Measurements from ENCODE around the gene GNAI2. TPM values are rescaled to one million over a fixed set of nuclear protein-coding genes. Genes with fewer than 3 reads are reported as not detected.
"Not testable (repeated sequence)": the region's sequence is repeated elsewhere in the genome, so short reads cannot be mapped to it uniquely, and the experiment has no call there.

GNAI2 gene
- total and polyA plus RNA-seq, 4 donors, result 174 to 356 (median 259) TPM

DNA sequence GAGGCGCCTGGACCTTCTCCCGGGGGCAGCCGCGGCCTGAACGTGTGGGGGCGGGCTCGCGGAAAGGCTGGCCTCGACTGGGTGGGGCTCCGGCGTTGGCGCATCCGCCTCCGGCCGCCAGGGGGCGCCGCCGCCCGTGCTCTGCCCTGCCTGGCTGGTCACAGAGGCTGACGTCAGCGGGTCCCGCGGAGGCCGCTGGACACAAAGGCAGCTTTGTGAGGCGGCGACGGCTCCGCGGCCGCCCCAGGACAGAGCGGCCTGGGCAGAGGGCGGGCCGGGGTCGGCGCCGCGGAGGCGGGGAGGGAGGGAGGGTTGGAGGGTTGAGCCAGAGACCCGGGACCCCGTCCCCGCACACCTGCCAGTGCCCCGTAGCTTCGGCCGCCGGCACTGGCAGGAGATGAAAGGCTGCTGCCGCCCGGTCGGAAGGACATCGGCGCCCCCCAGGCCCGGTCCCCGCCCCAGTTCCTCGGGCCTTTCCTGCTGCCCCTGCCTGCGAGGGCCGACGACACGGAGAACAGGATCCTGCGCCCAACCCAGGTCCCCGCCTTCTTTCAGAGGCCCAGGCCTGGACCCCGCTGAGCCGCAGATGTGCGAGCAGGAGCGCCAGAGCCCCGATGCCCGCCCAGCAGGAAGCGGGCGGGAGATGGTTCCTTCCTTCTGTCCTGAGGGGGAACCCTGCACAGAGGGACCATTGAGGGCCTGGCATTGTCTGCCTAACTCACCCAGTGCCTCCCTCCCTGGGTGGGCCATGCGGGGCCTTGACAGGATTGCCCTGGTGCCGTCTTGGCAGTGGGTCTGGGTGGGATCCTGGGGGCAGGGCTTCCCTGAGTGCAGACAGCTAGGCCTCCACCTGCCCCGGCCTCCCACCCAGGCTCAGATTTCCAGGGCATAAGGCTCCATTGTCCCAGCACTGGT, 24.3 kb downstream of the GNAI2 start:
- 0 to 1% methylated on average over 51 to 70 of the region's 70 CpGs for WGBS, 2 donors
- Histone ChIP-seq H3K27ac (ENCODE audit: low read depth in 1 of 2, low read length in 2 of 2) (peak overlapping the region; percentile 91 to 93), H3K9me3 (ENCODE audit: control insufficient read depth, low read length) (no peaks in the 10 kb centered on the region), H3K4me3 (ENCODE audit: low read length in 2 of 2) (peak overlapping the region; percentile 22 to 57), H3K4me1 (ENCODE audit: control insufficient read depth in 1 of 2, insufficient read depth in 2 of 2, low read length in 2 of 2) (no peaks in the 10 kb centered on the region), H3K36me3 (ENCODE audit: control insufficient read depth in 1 of 2, insufficient read depth in 2 of 2, low read length in 1 of 2) (peaks cover 0 to 3% of the 10 kb centered on the region in 2 donors), H3K27me3 (ENCODE audit: control insufficient read depth in 1 of 2, insufficient read depth in 2 of 2, low read length in 1 of 2) (no peaks in the 10 kb centered on the region)
- ATAC-seq (ENCODE audit: low FRiP score), result peak; percentile 93
- peak; percentile 96 to 98 for DNase-seq
- intact Hi-C loops (cut with DNase I), result no loop called here

DNA sequence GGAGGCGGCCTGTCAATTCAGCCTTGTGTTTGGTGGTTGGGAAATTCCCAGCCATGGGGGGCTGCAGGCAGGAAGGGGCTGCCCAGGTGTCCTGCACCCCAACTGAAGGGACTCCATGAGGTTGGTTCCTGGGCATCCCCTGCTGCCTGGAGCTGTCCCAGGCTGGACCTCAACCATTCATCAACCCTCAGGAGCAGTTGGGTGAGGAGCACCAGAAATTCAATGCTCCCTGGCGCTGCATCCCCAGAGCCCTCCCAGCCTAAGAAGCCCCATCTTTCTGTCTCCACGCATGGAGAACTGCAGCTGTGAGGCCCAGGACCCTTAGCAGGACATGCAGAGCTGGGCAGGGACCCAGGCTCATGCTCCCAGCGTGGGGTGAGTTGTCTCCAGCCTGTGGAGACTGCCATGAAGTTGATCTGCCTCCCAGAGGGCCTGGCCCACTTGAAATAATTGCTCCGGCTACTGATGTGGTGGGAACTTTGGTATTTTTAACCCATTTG, 25.0 kb downstream of the GNAI2 start:
- no peak for ATAC-seq (ENCODE audit: low FRiP score)
- DNase-seq, result peak in 1 of 2 donors; percentile 52
- no peaks in the 10 kb centered on the region for H3K4me1 ChIP-seq (ENCODE audit: control insufficient read depth in 1 of 2, insufficient read depth in 2 of 2, low read length in 2 of 2)
- H3K9me3 ChIP-seq (ENCODE audit: control insufficient read depth, low read length), result no peaks in the 10 kb centered on the region
- no peak overlapping the region for H3K4me3 ChIP-seq (ENCODE audit: low read length in 2 of 2)
- 39 to 40% methylated on average over 5 of the region's 5 CpGs for WGBS, 2 donors
- H3K36me3 ChIP-seq (ENCODE audit: control insufficient read depth in 1 of 2, insufficient read depth in 2 of 2, low read length in 1 of 2), result peaks cover 0 to 3% of the 10 kb centered on the region in 2 donors
- no peaks in the 10 kb centered on the region for H3K27me3 ChIP-seq (ENCODE audit: control insufficient read depth in 1 of 2, insufficient read depth in 2 of 2, low read length in 1 of 2)
- peak overlapping the region; percentile 91 to 93 for H3K27ac ChIP-seq (ENCODE audit: low read depth in 1 of 2, low read length in 2 of 2)
- intact Hi-C loops (cut with DNase I), result no loop called here

DNA sequence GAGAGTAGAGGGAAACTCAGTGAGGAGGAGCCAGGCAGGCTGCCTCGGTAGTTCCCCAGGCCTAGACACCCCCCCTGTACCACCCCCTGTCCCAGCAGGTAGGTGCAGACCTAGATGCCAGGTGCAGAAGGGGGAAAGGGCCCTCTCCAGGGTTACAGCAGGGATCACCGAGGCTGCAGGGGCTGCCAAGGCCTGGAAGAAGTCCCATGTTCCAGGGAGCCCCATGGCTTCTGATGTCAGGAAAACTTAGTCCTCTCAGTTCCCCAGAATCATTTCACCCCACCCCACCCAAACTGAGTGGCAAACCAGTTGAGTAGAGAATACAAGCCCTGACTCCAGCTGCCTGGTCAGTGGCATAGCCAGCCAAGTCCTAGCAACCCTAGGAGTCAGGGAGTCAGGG, 25.5 kb downstream of the GNAI2 start:
- DNase-seq, result no peak

DNA sequence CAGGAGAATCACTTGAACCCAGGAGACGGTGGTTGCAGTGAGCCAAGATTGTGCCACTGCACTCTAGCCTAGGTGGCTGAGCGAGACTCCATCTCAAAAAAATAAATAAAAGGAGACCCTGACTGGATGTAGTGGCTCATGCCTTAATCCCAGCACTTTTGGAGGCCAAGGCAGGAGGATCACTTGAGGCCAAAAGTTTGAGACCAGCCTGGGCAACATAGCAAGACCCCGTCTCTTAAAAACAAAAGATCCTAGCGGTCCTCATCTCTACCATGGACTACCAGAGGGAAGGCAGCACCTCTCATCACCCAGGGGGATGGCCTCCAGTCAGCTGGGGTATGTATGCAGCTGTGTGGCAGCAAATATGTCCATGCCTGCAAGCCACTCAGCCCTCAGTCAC, 26.2 kb downstream of the GNAI2 start:
- H3K27me3 ChIP-seq (ENCODE audit: control insufficient read depth in 1 of 2, insufficient read depth in 2 of 2, low read length in 1 of 2); H3K36me3 ChIP-seq (ENCODE audit: control insufficient read depth in 1 of 2, insufficient read depth in 2 of 2, low read length in 1 of 2); intact Hi-C loops (cut with DNase I); H3K27ac ChIP-seq (ENCODE audit: low read depth in 1 of 2, low read length in 2 of 2); ATAC-seq (ENCODE audit: low FRiP score); H3K9me3 ChIP-seq (ENCODE audit: control insufficient read depth, low read length); H3K4me1 ChIP-seq (ENCODE audit: control insufficient read depth in 1 of 2, insufficient read depth in 2 of 2, low read length in 2 of 2); H3K4me3 ChIP-seq (ENCODE audit: low read length in 2 of 2): not testable (repeated sequence)
- 93 to 96% methylated on average over 4 of the region's 4 CpGs for WGBS, 2 donors
- peak in 1 of 2 donors; percentile 43 for DNase-seq

More for the DNA sequence above, 25.5 kb downstream of the GNAI2 start:
- H3K4me1 ChIP-seq (ENCODE audit: control insufficient read depth in 1 of 2, insufficient read depth in 2 of 2, low read length in 2 of 2), result no peaks in the 10 kb centered on the region
- no peak for ATAC-seq (ENCODE audit: low FRiP score)
- H3K27me3 ChIP-seq (ENCODE audit: control insufficient read depth in 1 of 2, insufficient read depth in 2 of 2, low read length in 1 of 2), result no peaks in the 10 kb centered on the region
- peaks cover 0 to 3% of the 10 kb centered on the region in 2 donors for H3K36me3 ChIP-seq (ENCODE audit: control insufficient read depth in 1 of 2, insufficient read depth in 2 of 2, low read length in 1 of 2)
- intact Hi-C loops (cut with DNase I), result no loop called here
- no peaks in the 10 kb centered on the region for H3K9me3 ChIP-seq (ENCODE audit: control insufficient read depth, low read length)
- H3K27ac ChIP-seq (ENCODE audit: low read depth in 1 of 2, low read length in 2 of 2), result peak overlapping the region; percentile 14 to 93
- 11 to 18% methylated on average over 2 of the region's 2 CpGs for WGBS, 2 donors
- no peak overlapping the region for H3K4me3 ChIP-seq (ENCODE audit: low read length in 2 of 2)

DNA sequence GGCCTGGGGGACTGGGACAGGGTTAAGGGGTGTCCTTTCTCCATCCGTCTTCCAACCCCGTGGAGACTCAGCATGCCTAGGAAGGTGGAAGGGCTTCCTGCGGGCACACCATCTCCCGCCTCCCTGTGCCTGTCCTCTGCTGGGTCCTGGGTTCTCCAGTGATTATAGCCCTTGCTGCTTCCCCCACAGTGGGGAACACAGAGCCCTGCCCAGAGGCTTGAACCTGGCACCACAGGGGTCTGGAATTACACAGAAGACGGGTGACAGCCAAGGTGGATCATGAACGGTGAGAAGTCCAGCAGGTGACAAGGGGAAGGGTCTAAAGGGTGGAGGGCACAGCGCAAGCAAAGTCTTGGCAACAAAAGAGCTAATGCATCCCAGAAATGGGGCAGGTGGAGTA, 26.8 kb downstream of the GNAI2 start:
- H3K36me3 ChIP-seq (ENCODE audit: control insufficient read depth in 1 of 2, insufficient read depth in 2 of 2, low read length in 1 of 2), result no peaks in the 10 kb centered on the region
- ATAC-seq (ENCODE audit: low FRiP score) (no peak), DNase-seq (no peak)
- H3K4me1 ChIP-seq (ENCODE audit: control insufficient read depth in 1 of 2, insufficient read depth in 2 of 2, low read length in 2 of 2), result no peaks in the 10 kb centered on the region
- intact Hi-C loops (cut with DNase I), result no loop called here
- no peak overlapping the region for H3K4me3 ChIP-seq (ENCODE audit: low read length in 2 of 2)
- H3K27me3 ChIP-seq (ENCODE audit: control insufficient read depth in 1 of 2, insufficient read depth in 2 of 2, low read length in 1 of 2), result no peaks in the 10 kb centered on the region
- H3K9me3 ChIP-seq (ENCODE audit: control insufficient read depth, low read length), result no peaks in the 10 kb centered on the region
- H3K27ac ChIP-seq (ENCODE audit: low read depth in 1 of 2, low read length in 2 of 2), result peak overlapping the region in 1 of 2 donors; percentile 15
- 80 to 89% methylated on average over 6 to 7 of the region's 7 CpGs for WGBS, 2 donors

DNA sequence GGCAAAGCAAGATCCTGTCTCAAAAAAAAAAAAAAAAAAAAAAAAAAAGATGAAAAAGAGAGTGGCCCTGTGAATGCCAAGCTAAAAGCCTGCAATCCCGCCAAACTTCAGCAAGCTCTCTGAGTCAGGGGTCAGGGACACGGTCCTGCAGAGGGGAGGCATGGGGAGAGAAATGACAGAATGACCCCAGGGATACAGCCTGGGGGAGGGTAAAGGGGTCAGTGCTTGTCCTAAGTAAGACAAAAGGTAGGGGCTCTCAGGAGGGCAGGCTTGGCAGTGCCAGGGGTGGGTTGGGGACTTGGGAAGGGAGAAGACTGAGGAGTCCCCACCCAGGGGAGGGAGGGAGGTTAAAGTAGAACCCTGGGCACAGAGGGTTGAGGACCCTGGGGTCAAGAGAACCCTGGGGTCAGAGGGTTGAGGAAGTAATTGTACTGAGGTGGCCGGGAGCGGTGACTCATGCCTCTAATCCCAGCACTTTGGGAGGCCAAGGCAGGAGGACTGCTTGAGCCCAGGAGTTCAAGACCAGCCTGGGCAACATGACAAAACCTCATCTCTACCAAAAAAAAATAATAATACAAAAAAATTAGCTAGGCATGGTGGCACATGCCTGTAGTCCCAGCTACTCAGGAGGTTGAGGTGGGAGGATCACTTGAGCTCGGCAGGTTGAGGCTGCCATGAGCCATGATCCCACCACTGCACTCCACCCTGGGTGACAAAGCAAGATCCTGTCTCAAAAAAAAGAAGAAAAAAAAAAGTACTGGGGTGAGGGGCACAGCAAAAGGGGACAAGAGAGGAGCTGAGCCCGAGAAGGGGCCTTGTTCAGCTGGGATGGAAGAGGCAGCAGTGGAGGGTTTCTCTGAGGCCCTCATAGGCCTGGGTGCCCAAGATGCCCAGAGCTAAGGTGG, 27.7 kb downstream of the GNAI2 start:
- H3K27me3 ChIP-seq (ENCODE audit: control insufficient read depth in 1 of 2, insufficient read depth in 2 of 2, low read length in 1 of 2), result no peaks in the 10 kb centered on the region
- DNase-seq, result peak in 1 of 2 donors; percentile 61
- ATAC-seq (ENCODE audit: low FRiP score), result no peak
- no peaks in the 10 kb centered on the region for H3K9me3 ChIP-seq (ENCODE audit: control insufficient read depth, low read length)
- no peaks in the 10 kb centered on the region for H3K4me1 ChIP-seq (ENCODE audit: control insufficient read depth in 1 of 2, insufficient read depth in 2 of 2, low read length in 2 of 2)
- intact Hi-C loops (cut with DNase I), result no loop called here
- H3K36me3 ChIP-seq (ENCODE audit: control insufficient read depth in 1 of 2, insufficient read depth in 2 of 2, low read length in 1 of 2), result no peaks in the 10 kb centered on the region
- H3K27ac ChIP-seq (ENCODE audit: low read depth in 1 of 2, low read length in 2 of 2), result peak overlapping the region; percentile 1 to 94
- H3K4me3 ChIP-seq (ENCODE audit: low read length in 2 of 2), result no peak overlapping the region
- 38 to 40% methylated on average over 6 of the region's 6 CpGs for WGBS, 2 donors

DNA sequence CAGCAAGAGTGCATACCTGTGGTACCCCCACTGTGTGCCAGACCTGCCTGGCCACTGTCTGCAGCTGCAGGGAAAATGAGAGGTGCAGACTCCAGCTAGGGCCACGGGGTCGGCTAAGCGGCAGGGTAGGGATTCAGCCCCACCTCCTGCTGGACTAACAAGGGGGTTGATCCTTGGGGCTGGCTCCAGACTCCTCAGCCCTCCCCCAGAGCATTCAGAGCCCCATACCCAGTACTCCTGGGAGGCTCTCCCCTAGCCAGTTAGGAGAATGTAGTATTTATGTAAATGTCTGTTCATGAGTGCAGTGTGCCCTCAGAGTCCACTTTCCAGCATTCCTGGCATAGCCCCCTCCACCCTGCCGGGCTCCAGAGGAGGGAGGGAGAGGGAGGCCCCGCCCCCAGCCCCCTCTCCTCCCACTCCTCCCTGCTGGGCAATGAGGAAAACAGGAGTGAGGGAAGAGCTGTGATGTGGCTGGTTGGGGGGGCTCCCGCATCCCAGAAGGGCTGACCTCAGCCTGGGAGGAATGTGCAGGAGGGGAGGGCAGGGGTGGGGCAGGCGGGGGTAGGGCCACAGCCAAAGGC, 28.5 kb downstream of the GNAI2 start:
- H3K9me3 ChIP-seq (ENCODE audit: control insufficient read depth, low read length), result no peaks in the 10 kb centered on the region
- intact Hi-C loops (cut with DNase I), result no loop called here
- peak overlapping the region in 1 of 2 donors; percentile 94 for H3K27ac ChIP-seq (ENCODE audit: low read depth in 1 of 2, low read length in 2 of 2)
- 2 to 5% methylated on average over 6 to 7 of the region's 7 CpGs for WGBS, 2 donors
- no peaks in the 10 kb centered on the region for H3K27me3 ChIP-seq (ENCODE audit: control insufficient read depth in 1 of 2, insufficient read depth in 2 of 2, low read length in 1 of 2)
- H3K36me3 ChIP-seq (ENCODE audit: control insufficient read depth in 1 of 2, insufficient read depth in 2 of 2, low read length in 1 of 2), result no peaks in the 10 kb centered on the region
- peak; percentile 92 to 94 for DNase-seq
- no peaks in the 10 kb centered on the region for H3K4me1 ChIP-seq (ENCODE audit: control insufficient read depth in 1 of 2, insufficient read depth in 2 of 2, low read length in 2 of 2)
- H3K4me3 ChIP-seq (ENCODE audit: low read length in 2 of 2), result no peak overlapping the region
- ATAC-seq (ENCODE audit: low FRiP score), result peak; percentile 72

DNA sequence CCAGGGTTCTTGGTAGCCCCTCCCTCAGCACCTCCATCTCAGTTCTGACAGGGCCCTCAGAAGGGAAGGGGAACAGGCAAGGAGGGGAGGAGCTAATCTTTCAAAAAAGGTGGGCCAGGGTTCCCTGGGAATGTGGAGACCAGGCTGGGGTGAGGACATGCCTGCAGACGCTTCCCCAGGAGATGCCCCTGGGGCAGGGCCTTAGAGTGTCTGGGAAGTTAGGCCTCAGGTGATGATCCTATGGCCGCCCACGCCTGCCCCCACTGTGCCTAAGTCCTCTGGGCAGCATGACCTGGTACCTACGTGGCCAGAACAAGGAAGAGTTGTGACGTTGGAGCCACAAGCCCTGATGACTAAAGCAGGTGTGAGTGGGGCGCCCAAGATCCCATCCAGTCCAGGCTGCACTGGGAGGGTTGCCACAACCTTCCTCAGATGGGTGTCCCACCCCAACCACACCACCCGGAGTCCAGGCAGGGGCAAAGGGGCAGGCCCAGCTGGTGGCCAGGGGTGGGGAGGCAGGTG, 29.0 kb downstream of the GNAI2 start:
- no peaks in the 10 kb centered on the region for H3K9me3 ChIP-seq (ENCODE audit: control insufficient read depth, low read length)

More for the DNA sequence above, 29.0 kb downstream of the GNAI2 start:
- H3K27ac ChIP-seq (ENCODE audit: low read depth in 1 of 2, low read length in 2 of 2), result peak overlapping the region; percentile 79 to 87
- no peaks in the 10 kb centered on the region for H3K4me1 ChIP-seq (ENCODE audit: control insufficient read depth in 1 of 2, insufficient read depth in 2 of 2, low read length in 2 of 2)
- no peaks in the 10 kb centered on the region for H3K36me3 ChIP-seq (ENCODE audit: control insufficient read depth in 1 of 2, insufficient read depth in 2 of 2, low read length in 1 of 2)
- no peak overlapping the region for H3K4me3 ChIP-seq (ENCODE audit: low read length in 2 of 2)
- intact Hi-C loops (cut with DNase I), result no loop called here
- DNase-seq, result peak in 1 of 2 donors; percentile 59
- H3K27me3 ChIP-seq (ENCODE audit: control insufficient read depth in 1 of 2, insufficient read depth in 2 of 2, low read length in 1 of 2), result no peaks in the 10 kb centered on the region
- 36 to 48% methylated on average over 7 of the region's 7 CpGs for WGBS, 2 donors
- no peak for ATAC-seq (ENCODE audit: low FRiP score)
